Neural cell (in vitro differentiated cells): ENCODE measurements around the gene P2RX1.

Experiments
- EP300 ChIP-seq: fragments of 450-650 bp; conservative IDR thresholded peaks from 2 replicates; pipeline ENCODE4 v1.6.1; 2014; ENCODE audit warnings: antibody characterized with exemption, mild to moderate bottlenecking, moderate library complexity; ENCODE audit not compliant: poor library complexity, severe bottlenecking
- EZH2 ChIP-seq: fragments of 200-600, 300-800 bp; shearing (Covaris generic), sonication (generic); IDR thresholded peaks from 2 replicates; pipeline ENCODE4 v1.6.1; 2014; ENCODE audit warnings: antibody characterized with exemption, low read length, borderline replicate concordance, mild to moderate bottlenecking; ENCODE audit not compliant: insufficient read depth, poor library complexity, severe bottlenecking
- MXI1 ChIP-seq: fragments of 450-650 bp; conservative IDR thresholded peaks from 2 replicates; pipeline ENCODE4 v1.6.1; 2014; ENCODE audit warnings: antibody characterized with exemption, mild to moderate bottlenecking; ENCODE audit not compliant: poor library complexity, severe bottlenecking
- POLR2AphosphoS5 ChIP-seq: IDR thresholded peaks from 2 replicates; pipeline ENCODE4 v1.6.1; 2012
- RAD21 ChIP-seq: fragments of 450-650 bp; conservative IDR thresholded peaks from 2 replicates; pipeline ENCODE4 v1.6.1; 2014; ENCODE audit warnings: antibody characterized with exemption, mild to moderate bottlenecking, moderate library complexity
- TAF1 ChIP-seq: IDR thresholded peaks from 2 replicates; pipeline ENCODE4 v1.6.1; 2012; ENCODE audit warnings: low read depth
- TF ChIP-seq, protein P1 (sequence below): fragments of 450-650 bp; IDR thresholded peaks from 2 replicates; pipeline ENCODE4 v1.5.1; 2014; ENCODE audit warnings: antibody characterized with exemption, mild to moderate bottlenecking, moderate library complexity; ENCODE audit not compliant: poor library complexity, severe bottlenecking
- TF ChIP-seq, protein P2 (sequence below): IDR thresholded peaks from 2 replicates; pipeline ENCODE4 v1.6.1; 2012; ENCODE audit warnings: borderline replicate concordance

DNA sequence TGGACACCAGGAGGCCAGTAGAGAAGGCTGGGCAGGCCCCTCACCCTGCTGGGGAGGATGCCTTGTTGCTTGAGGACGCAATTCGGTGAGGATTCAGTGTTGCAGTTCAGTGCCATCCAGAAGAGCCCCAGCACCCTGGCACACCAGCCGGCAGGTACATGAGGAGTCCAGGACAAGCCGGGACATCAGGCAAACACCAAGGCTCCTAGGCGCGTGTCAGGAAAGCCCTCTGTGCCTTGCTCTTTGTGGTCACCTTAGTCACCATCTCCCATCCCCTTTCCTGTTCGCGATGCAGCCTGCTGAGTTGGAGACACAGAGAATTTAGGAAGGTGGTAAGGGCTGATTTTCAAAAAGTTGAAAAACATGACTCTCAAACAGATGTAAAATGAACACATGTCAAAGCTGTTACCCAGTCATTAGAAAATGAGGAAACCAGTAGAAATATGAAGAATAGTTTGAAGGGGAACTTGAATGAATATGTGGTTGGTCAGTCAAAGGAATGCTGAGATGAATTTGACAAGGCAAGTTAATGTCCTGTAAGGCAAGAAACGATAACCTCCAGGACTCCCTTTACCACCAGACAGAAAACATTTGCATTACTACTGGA lies 67.9 kb downstream of the P2RX1 start:
- TF ChIP-seq, protein P1, sequence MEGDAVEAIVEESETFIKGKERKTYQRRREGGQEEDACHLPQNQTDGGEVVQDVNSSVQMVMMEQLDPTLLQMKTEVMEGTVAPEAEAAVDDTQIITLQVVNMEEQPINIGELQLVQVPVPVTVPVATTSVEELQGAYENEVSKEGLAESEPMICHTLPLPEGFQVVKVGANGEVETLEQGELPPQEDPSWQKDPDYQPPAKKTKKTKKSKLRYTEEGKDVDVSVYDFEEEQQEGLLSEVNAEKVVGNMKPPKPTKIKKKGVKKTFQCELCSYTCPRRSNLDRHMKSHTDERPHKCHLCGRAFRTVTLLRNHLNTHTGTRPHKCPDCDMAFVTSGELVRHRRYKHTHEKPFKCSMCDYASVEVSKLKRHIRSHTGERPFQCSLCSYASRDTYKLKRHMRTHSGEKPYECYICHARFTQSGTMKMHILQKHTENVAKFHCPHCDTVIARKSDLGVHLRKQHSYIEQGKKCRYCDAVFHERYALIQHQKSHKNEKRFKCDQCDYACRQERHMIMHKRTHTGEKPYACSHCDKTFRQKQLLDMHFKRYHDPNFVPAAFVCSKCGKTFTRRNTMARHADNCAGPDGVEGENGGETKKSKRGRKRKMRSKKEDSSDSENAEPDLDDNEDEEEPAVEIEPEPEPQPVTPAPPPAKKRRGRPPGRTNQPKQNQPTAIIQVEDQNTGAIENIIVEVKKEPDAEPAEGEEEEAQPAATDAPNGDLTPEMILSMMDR: no peak
- TF ChIP-seq EP300 (no peak), RAD21 (no peak), TAF1 (no peak), POLR2AphosphoS5 (no peak), MXI1 (no peak), EZH2 (no peak)
- TF ChIP-seq, protein P2, sequence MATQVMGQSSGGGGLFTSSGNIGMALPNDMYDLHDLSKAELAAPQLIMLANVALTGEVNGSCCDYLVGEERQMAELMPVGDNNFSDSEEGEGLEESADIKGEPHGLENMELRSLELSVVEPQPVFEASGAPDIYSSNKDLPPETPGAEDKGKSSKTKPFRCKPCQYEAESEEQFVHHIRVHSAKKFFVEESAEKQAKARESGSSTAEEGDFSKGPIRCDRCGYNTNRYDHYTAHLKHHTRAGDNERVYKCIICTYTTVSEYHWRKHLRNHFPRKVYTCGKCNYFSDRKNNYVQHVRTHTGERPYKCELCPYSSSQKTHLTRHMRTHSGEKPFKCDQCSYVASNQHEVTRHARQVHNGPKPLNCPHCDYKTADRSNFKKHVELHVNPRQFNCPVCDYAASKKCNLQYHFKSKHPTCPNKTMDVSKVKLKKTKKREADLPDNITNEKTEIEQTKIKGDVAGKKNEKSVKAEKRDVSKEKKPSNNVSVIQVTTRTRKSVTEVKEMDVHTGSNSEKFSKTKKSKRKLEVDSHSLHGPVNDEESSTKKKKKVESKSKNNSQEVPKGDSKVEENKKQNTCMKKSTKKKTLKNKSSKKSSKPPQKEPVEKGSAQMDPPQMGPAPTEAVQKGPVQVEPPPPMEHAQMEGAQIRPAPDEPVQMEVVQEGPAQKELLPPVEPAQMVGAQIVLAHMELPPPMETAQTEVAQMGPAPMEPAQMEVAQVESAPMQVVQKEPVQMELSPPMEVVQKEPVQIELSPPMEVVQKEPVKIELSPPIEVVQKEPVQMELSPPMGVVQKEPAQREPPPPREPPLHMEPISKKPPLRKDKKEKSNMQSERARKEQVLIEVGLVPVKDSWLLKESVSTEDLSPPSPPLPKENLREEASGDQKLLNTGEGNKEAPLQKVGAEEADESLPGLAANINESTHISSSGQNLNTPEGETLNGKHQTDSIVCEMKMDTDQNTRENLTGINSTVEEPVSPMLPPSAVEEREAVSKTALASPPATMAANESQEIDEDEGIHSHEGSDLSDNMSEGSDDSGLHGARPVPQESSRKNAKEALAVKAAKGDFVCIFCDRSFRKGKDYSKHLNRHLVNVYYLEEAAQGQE: no peak
